ENCODE data around the gene METAP1D. TPM values are rescaled to one million over a fixed set of nuclear protein-coding genes. Genes with fewer than 3 reads are reported as not detected.

The METAP1D gene
- polyA plus RNA-seq, 2 of the 4 experiments (the other 2 are of a cell fraction) = 7.3 to 13.3 TPM

GRCh38 chr2:172072303-172072702 lies 72.5 kb downstream of the METAP1D start:
- ATAC-seq = no peak
- 87% methylated on average over 3 of the region's 3 CpGs for WGBS (ENCODE audit: missing lambda C conversion rate)
- CTCF ChIA-PET = interaction anchor here (0.6 to 1.1 kb wide), 2 partner anchors 11 to 16 kb away, joined by 3 read pairs; no protein-coding TSS in a partner anchor

GRCh38 chr2:172072706-172073105 lies 73.0 kb downstream of the METAP1D start:
- H3K4me3 ChIP-seq = no peak overlapping the region
- no peak for TF ChIP-seq BHLHE40 (IDR thresholded peaks at IDR 0.05; ENCODE audit: low read depth, low read length)
- TF ChIP-seq ZFP36 (IDR thresholded peaks at IDR 0.05; ENCODE audit: borderline replicate concordance, partially characterized antibody) = no peak
- TF ChIP-seq PBX3 (IDR thresholded peaks at IDR 0.05) = no peak
- TF ChIP-seq REST (IDR thresholded peaks at IDR 0.05) = no peak
- TF ChIP-seq CHD2 (IDR thresholded peaks at IDR 0.05; ENCODE audit: low read length, partially characterized antibody) = no peak
- FAIRE-seq = no peak
- DNase-seq (ENCODE audit: low read depth in 1 of 2, low spot score in 1 of 2) = no peak
- ChIA-PET POLR2A (interaction anchor here (1.2 kb wide), 1 partner anchor 12 kb away, joined by 4 read pairs; no protein-coding TSS in a partner anchor), CTCF (interaction anchor here (1.1 kb wide), 1 partner anchor 10 kb away, joined by 3 read pairs; no protein-coding TSS in a partner anchor)
- 96% methylated on average over 2 of the region's 2 CpGs for WGBS (ENCODE audit: missing lambda C conversion rate)
- H3K4me2 ChIP-seq = no peak overlapping the region
- no peak overlapping the region for H3K27ac ChIP-seq
- no peaks in the 10 kb centered on the region for H3K4me1 ChIP-seq
- H3K9me3 ChIP-seq = no peaks in the 10 kb centered on the region
- no peak for ATAC-seq

More at GRCh38 chr2:172072303-172072702, 72.5 kb downstream of the METAP1D start:
- Histone ChIP-seq H3K27ac (no peak overlapping the region), H3K4me3 (no peak overlapping the region), H3K4me1 (no peaks in the 10 kb centered on the region), H3K4me2 (no peak overlapping the region), H3K9me3 (no peaks in the 10 kb centered on the region)
- FAIRE-seq = no peak
- no peak for TF ChIP-seq REST (IDR thresholded peaks at IDR 0.05)
- no peak for TF ChIP-seq PHF8 (IDR thresholded peaks at IDR 0.05; ENCODE audit: borderline replicate concordance, low read depth)
- no peak for TF ChIP-seq EHF (CRISPR knock-in tag; IDR thresholded peaks at IDR 0.05)
- no peak for TF ChIP-seq EP300 (IDR thresholded peaks at IDR 0.05)
- no peak for TF ChIP-seq MAZ (IDR thresholded peaks at IDR 0.05; ENCODE audit: borderline replicate concordance, low read depth, low read length)
- TF ChIP-seq KDM1A (IDR thresholded peaks at IDR 0.05; ENCODE audit: low read depth) = no peak
- TF ChIP-seq GATA3 (IDR thresholded peaks at IDR 0.05; ENCODE audit: borderline replicate concordance) = no peak
- TF ChIP-seq E2F6 (IDR thresholded peaks at IDR 0.05; ENCODE audit: borderline replicate concordance, low read depth) = no peak
- TF ChIP-seq NFE2L2 (conservative IDR thresholded peaks at IDR 0.05; ENCODE audit: low read length) = no peak
- TF ChIP-seq CEBPB (IDR thresholded peaks at IDR 0.05) = no peak
- no peak for TF ChIP-seq JUNB (IDR thresholded peaks at IDR 0.05)
- no peak for TF ChIP-seq TP53 (CRISPR knock-in tag; IDR thresholded peaks at IDR 0.05)
- no peak for TF ChIP-seq NR3C1 (IDR thresholded peaks at IDR 0.05)
- TF ChIP-seq HOXB5 (CRISPR knock-in tag; IDR thresholded peaks at IDR 0.05) = no peak
- TF ChIP-seq RARB (CRISPR knock-in tag; IDR thresholded peaks at IDR 0.05) = no peak
- TF ChIP-seq POLR2A (IDR thresholded peaks at IDR 0.05; ENCODE audit: low read length) = no peak
- DNase-seq (ENCODE audit: low read depth in 1 of 2, low spot score in 1 of 2) = no peak
- POLR2A ChIA-PET = interaction anchor here (1.2 kb wide), 1 partner anchor 12 kb away, joined by 4 read pairs; no protein-coding TSS in a partner anchor
